Stimulated activated CD8-positive, alpha-beta memory T cell treated with anti-CD3 and anti-CD28 coated beads, Interleukin-7, amount 100 ng/mL, for 4 hours (primary cell): Measurements from ENCODE around the gene CRYBG3.
A peak's percentile ranks its signal among the peaks of the same experiment; 100 is the strongest.

Experiments
- DNase-seq, 2 donors: peaks; one replicate each; pipeline ENCODE4 v3.0.0-alpha.2; 2020; ENCODE audit warnings: low read depth in 2 of 2

CRYBG3 gene

GRCh38 chr3:97838393-97838792, 16.6 kb downstream of the CRYBG3 start:
- no peak for DNase-seq

DNA sequence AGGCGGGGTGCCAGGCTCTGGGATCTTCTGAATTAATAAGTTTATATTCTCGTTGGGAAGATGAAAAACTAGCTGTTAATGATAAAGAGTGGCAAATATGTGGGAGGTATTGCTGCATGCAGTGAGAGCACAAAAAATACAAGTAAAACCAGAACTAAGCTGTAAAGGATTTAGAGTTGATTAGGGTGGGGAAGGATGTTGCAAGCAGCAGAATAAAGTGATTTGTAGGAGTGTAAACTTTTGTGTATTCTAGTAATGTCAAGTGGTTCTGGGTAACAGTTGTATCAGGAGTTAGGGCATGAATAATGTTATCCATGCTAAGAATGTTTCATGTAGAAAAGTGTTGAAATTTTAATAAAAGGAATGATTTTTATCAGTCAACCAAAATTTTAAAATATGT, 18.1 kb downstream of the CRYBG3 start:
- DNase-seq, result no peak

- no peak for DNase-seq
Measured at GRCh38 chr3:97841304-97841703, 19.5 kb downstream of the CRYBG3 start.

- no peak for DNase-seq
Measured at GRCh38 chr3:97841956-97842355, 20.1 kb downstream of the CRYBG3 start.

- DNase-seq, result no peak
Measured at GRCh38 chr3:97848779-97849178, 27.0 kb downstream of the CRYBG3 start.

DNA sequence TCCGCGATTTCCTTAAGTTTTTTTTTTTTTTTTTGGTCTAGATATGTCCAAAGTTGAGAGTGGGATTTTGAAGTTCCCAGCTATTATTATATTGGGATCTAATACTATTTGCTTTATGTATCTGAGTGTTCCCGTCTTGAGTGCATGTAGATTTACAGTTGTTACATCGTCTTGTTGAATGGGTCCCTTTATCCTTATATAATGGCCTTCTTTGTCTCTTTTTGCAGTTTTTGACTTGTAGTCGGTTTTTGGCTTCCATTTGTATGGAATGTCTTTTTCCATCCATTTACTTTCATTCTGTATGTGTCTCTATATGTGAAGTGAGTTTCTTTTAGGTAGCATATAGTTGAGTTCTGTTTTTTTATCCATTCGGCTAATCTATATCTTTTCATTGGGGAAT, 35.6 kb downstream of the CRYBG3 start:
- no peak for DNase-seq

DNA sequence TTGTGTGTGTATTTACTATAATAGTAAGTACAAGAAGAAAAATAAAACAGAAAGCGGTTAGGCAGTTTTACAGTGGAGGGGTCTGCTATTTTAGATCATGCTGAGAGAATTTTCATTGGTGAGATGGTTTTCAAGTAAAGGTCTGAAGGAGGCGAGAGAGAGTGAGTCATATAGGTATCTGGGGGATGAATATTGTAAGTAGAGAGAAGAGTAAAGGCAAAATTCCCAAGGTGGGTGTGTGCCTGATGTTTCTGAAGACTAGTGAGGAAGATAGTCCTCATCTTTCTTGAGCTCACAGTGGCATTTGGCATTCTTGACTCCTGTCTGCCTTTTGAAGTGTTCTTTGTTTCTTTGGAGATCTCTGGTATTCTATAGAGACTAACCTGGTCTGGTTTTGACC, 38.6 kb downstream of the CRYBG3 start:
- DNase-seq, result no peak

- DNase-seq, result no peak
Measured at GRCh38 chr3:97862582-97862981, 40.8 kb downstream of the CRYBG3 start.

- no peak for DNase-seq
Measured at GRCh38 chr3:97863031-97863430, 41.2 kb downstream of the CRYBG3 start.

GRCh38 chr3:97863775-97864174, 42.0 kb downstream of the CRYBG3 start:
- DNase-seq, result no peak

DNA sequence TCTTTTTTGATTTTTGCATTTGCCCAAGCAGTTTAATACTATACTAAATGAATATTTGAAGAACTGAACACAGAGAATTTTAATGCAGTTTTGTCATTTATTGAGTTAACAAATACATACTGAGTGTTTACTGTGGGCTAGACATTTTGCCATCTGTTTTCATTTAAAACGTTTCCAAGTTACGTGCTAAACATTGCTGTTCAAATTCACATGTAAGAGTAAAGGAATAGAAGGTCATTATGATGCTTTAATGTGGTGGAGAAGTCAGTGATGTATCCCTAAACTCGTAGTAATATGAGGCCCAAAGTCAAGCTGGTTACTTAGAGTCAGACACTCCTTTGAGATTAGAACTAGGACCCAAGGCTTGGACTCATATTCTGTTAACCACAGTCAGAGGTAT, 49.4 kb downstream of the CRYBG3 start:
- DNase-seq, result no peak

GRCh38 chr3:97871801-97872524, 50.2 kb downstream of the CRYBG3 start:
- peak in 1 of 2 donors; percentile 15 for DNase-seq

GRCh38 chr3:97872525-97873042, 50.8 kb downstream of the CRYBG3 start:
- no peak for DNase-seq

GRCh38 chr3:97880267-97880666, 58.5 kb downstream of the CRYBG3 start:
- no peak for DNase-seq

- DNase-seq, result no peak
Measured at GRCh38 chr3:97882975-97883598, 61.3 kb downstream of the CRYBG3 start.

DNA sequence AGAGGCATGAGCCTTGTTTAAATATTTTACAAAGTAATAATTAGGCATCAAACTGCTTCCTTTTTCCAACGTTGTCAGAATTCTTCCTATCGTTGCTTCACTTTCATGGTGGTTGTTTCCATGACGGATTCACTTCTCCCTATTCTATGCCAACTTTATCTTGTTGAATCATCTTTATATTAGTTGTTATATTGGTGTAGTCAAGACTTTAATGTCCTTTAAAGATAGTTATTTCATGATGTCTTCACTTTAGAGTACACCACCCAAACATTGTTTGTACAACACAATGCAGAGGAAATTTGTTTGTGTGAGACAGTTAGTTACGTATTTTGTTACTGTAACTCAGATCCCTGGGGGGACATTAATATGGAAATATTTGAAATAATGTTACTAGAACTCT, 61.9 kb downstream of the CRYBG3 start:
- no peak for DNase-seq

GRCh38 chr3:97884586-97885123, 62.8 kb downstream of the CRYBG3 start:
- DNase-seq, result no peak

DNA sequence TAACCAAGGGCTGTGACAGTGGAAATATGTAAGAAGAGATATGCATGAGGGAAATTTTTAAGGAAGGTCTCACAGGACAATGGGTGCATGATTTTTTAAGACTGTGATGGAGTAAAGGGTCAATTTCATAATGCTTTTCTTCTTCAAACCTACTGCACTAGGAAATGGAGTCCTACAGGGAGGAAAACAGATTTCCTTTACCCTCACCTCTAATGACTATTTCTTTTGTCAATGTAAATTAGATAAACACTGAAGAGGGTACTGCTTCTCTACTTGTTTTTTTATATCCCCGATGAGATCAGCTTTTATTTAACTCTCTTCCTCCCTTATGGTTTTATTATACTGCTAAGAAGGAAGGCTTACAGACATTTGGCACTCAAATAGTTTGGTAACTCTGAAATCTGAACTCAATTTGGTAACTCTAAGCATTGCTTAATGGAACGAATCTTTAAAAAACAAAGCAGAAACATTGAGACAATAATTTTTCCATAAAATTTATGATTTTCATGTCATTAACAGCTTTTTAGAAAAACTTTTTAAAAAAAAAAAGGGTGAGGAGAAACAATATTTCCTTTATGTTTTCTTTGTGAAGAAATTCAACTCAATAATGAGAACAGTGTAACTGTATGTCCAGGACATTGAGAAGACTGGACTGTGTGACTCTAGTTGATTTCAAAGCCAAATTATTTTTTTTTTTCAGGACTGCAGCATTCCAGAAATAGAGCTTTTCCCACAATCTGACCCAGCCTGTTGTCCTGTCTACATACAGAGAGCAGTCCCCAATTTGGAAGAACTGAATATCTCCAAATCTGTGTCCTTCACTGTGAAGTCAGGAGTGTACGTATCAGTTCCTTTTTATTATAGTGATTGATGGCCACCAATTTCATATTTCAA, 64.4 kb downstream of the CRYBG3 start:
- no peak for DNase-seq

DNA sequence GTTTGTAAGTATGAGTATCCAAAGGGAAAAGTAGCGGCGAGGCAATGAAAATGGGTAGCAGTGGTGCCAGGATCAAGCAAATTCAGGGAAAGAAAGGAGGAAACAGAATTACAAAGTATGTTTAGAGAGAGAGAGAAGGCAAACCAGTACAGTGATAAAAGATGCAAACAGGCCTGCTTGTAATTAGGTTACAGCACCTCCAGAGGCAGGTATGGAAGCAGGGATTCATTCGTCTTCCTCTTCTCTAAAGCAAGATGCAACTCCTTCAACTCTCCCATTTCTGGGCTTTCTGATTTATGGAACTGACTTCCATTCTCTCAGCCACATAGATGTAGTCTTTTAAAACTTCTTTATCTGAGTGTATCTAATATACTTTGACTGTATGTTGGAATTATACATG, 68.0 kb downstream of the CRYBG3 start:
- DNase-seq, result no peak

DNA sequence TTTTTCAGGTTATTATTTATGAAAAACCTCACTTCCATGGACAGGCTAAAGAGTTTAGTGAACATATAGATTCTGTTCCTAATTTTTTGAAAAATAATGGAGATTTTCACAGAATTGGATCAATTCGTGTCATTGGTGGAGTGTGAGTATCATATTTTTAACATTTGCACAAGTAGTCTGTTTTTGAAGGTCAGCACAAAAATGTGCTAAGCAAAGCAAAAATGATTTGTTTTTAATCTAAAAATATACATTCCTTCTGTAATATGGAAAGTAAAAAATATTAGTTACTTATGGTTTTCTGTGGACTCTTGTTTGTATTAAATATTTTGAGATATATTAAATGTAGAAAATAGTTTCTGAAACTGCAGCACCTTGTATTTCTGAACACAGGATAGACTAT, 71.0 kb downstream of the CRYBG3 start:
- no peak for DNase-seq

GRCh38 chr3:97895216-97895615, 73.4 kb downstream of the CRYBG3 start:
- DNase-seq, result no peak

DNA sequence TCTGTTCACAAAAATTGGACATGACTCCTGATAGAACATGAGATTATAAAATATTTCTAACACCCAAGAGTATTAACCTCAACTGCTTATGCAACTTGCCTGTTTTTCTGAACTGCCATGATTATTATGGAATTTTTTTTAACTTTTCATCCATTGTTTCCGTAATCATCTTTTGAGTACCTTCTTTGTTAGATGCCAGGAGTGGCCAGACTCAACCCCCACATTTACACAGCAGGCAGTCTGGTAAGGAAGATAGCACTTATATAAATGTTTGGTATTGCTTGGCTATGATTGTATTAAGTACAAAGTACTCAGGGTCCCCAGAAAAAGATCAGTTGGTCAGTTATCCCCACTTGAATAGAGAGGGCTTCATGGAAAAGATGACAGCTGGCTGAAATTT, 74.3 kb downstream of the CRYBG3 start:
- DNase-seq, result no peak
